Stomach (tissue), 4 donors: ENCODE measurements around the gene KRTAP10-1.

Experiments used
- EP300 ChIP-seq: sonication (generic); formaldehyde crosslinking; IDR thresholded peaks from one replicate; pipeline ENCODE4 v1.6.1; 2017; ENCODE audit warnings: antibody characterized with exemption
- POLR2AphosphoS5 ChIP-seq, 3 donors: sonication (generic); formaldehyde crosslinking; IDR thresholded peaks; one replicate each; pipeline ENCODE4 v1.6.1; 2016; ENCODE audit warnings: antibody characterized with exemption in 3 of 3
- TF ChIP-seq, protein P1 (sequence below), 7 experiments: fragments of 450-650 bp in 4 of 7; fragments of 200-600 bp in 3 of 7; sonication (generic) in 3 of 7; IDR thresholded peaks; one replicate each; pipeline ENCODE4 v1.5.1; 2016 to 2019; ENCODE audit warnings: antibody characterized with exemption in 7 of 7, control low read depth in 2 of 7, mild to moderate bottlenecking in 1 of 7

DNA sequence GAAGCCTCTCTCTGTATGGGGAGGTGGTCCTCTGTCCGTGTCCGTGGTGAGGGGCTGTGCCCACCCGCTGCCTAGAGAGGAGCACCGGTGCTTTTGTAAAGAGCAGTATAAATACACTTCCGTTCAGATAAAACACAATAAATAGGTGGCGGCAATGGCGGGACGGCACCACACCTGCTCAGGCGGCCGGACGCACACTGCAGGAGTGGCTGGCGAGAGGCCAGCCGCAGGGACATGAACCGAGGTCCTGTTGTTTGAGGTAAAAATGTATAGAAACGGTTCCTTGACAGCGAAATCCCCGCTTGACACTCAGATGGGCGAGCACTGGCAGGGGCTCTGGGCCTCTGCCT lies 40.8 kb downstream of the KRTAP10-1 start:
- TF ChIP-seq, protein P1, sequence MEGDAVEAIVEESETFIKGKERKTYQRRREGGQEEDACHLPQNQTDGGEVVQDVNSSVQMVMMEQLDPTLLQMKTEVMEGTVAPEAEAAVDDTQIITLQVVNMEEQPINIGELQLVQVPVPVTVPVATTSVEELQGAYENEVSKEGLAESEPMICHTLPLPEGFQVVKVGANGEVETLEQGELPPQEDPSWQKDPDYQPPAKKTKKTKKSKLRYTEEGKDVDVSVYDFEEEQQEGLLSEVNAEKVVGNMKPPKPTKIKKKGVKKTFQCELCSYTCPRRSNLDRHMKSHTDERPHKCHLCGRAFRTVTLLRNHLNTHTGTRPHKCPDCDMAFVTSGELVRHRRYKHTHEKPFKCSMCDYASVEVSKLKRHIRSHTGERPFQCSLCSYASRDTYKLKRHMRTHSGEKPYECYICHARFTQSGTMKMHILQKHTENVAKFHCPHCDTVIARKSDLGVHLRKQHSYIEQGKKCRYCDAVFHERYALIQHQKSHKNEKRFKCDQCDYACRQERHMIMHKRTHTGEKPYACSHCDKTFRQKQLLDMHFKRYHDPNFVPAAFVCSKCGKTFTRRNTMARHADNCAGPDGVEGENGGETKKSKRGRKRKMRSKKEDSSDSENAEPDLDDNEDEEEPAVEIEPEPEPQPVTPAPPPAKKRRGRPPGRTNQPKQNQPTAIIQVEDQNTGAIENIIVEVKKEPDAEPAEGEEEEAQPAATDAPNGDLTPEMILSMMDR (IDR thresholded peaks at IDR 0.05), result no peak
- no peak for TF ChIP-seq EP300
- TF ChIP-seq POLR2AphosphoS5 (IDR thresholded peaks at IDR 0.05), result no peak
